Neural crest cell (in vitro differentiated cells): ENCODE data around the gene EEPD1. TPM values are rescaled to one million over a fixed set of nuclear protein-coding genes. Genes with fewer than 3 reads are reported as not detected.

Source experiments
- DNase-seq: peaks from one replicate; pipeline ENCODE4 v3.0.0; 2021; ENCODE audit warnings: low read depth, mixed read lengths, low spot score
- H3K27ac Mint-ChIP-seq: one replicate; pipeline ENCODE4 v1.8.0; 2021; ENCODE audit warnings: mild to moderate bottlenecking, mixed read lengths; ENCODE audit not compliant: unreplicated experiment
- H3K27me3 Mint-ChIP-seq: 2 replicates; pipeline ENCODE4 v1.8.0; 2021; ENCODE audit warnings: low read depth, mild to moderate bottlenecking, mixed read lengths
- H3K36me3 Mint-ChIP-seq: 2 replicates; pipeline ENCODE4 v1.8.0; 2021; ENCODE audit warnings: low read depth, mild to moderate bottlenecking, mixed read lengths
- H3K4me1 Mint-ChIP-seq: 2 replicates; pipeline ENCODE4 v1.8.0; 2021; ENCODE audit warnings: mixed read lengths
- H3K4me3 Mint-ChIP-seq: one replicate; pipeline ENCODE4 v1.8.0; 2021; ENCODE audit warnings: mild to moderate bottlenecking, mixed read lengths
- H3K9me3 Mint-ChIP-seq: 2 replicates; pipeline ENCODE4 v1.8.0; 2021; ENCODE audit warnings: mixed read lengths
- CTCF ChIP-seq: fragments of 200-600 bp; sonication (generic); conservative IDR thresholded peaks from 2 replicates; pipeline ENCODE4 v1.5.0; 2021; ENCODE audit warnings: antibody characterized with exemption, mild to moderate bottlenecking
- total RNA-seq: library from RNA; stranded (reverse); gene quantifications from 2 replicates; pipeline ENCODE4 v1.2.1, GENCODE V29; 2021

EEPD1 gene
- total RNA-seq, 1 donor from 2014 or later, result 5.5 TPM

GRCh38 chr7:36344622-36345021 is 191.6 kb downstream of the EEPD1 start:
- no peak for TF ChIP-seq CTCF
- H3K4me3 Mint-ChIP-seq, result no peak overlapping the region
- peaks cover 4% of the 10 kb centered on the region for H3K9me3 Mint-ChIP-seq
- no peak overlapping the region for H3K27ac Mint-ChIP-seq
- H3K36me3 Mint-ChIP-seq, result peaks cover 3% of the 10 kb centered on the region
- H3K27me3 Mint-ChIP-seq, result no peaks in the 10 kb centered on the region
- no peaks in the 10 kb centered on the region for H3K4me1 Mint-ChIP-seq
- no peak for DNase-seq

DNA sequence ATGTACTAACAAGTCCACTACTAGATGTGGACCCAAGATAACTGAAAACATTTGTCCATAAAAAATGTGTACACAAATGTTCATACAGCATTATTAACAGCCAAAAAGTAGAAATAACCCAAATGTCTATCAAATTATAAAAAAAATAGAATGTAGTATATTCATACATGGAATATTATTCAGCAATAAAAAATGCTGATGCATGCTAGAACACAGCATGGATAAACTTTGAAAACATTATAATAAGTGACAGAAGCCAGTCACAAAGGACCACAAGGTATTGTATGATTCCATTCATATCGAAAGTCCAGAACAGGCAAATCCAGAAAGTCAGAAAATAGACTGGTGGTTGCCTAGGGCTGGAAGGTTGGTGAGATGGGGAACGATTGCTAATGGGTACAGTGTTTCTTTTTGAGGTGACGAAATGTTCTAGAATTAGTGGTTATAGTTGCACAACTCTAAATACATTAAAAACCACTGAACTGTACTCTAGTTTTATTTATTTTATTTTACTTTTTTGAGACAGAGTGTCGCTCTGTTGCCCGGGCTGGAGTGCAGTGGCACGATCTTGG is 193.3 kb downstream of the EEPD1 start:
- Mint-ChIP-seq H3K36me3 (peaks cover 3% of the 10 kb centered on the region), H3K4me1 (no peaks in the 10 kb centered on the region), H3K4me3 (no peak overlapping the region), H3K9me3 (peaks cover 4% of the 10 kb centered on the region), H3K27me3 (no peaks in the 10 kb centered on the region), H3K27ac (no peak overlapping the region)
- no peak for DNase-seq
- no peak for TF ChIP-seq CTCF

- Mint-ChIP-seq H3K36me3 (peaks cover 3% of the 10 kb centered on the region), H3K9me3 (peaks cover 4% of the 10 kb centered on the region), H3K27me3 (no peaks in the 10 kb centered on the region), H3K4me3 (no peak overlapping the region), H3K4me1 (no peaks in the 10 kb centered on the region), H3K27ac (no peak overlapping the region)
- TF ChIP-seq CTCF, result no peak
- DNase-seq, result no peak
Observed at GRCh38 chr7:36348256-36348655, 195.2 kb downstream of the EEPD1 start.

GRCh38 chr7:36348771-36349170 is 195.7 kb downstream of the EEPD1 start:
- Mint-ChIP-seq H3K9me3 (peaks cover 4% of the 10 kb centered on the region), H3K27me3 (no peaks in the 10 kb centered on the region), H3K27ac (no peak overlapping the region), H3K4me3 (no peak overlapping the region), H3K36me3 (peaks cover 3% of the 10 kb centered on the region), H3K4me1 (no peaks in the 10 kb centered on the region)
- DNase-seq, result no peak
- TF ChIP-seq CTCF, result no peak

DNA sequence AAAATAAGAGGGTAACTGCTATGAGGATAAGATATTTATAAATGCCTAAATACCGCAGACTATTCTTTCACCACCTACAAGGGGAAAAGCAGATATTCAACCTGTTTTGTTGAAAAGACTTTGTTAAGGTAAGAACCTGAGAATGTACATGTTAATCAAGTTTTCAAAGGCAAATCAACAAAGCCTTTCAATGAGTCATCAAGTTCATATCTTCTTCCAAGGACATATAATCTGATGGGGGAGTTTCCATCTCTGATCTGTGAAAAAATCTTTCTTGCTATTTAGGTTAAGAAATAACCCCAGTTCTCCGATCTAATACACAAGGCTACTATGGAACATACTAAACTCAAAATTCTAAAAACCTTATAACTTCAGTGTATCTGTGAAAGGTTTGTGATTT is 196.6 kb downstream of the EEPD1 start:
- H3K36me3 Mint-ChIP-seq, result peaks cover 3% of the 10 kb centered on the region
- peaks cover 4% of the 10 kb centered on the region for H3K9me3 Mint-ChIP-seq
- TF ChIP-seq CTCF, result no peak
- no peak overlapping the region for H3K4me3 Mint-ChIP-seq
- H3K4me1 Mint-ChIP-seq, result no peaks in the 10 kb centered on the region
- no peak overlapping the region for H3K27ac Mint-ChIP-seq
- no peaks in the 10 kb centered on the region for H3K27me3 Mint-ChIP-seq
- DNase-seq, result no peak

Other genes with a start within 250 kb of the EEPD1 start
- 85.5 and 87.1 TPM in 2 replicates for gene ANLN, start 236.6 kb downstream of the EEPD1 start, total RNA-seq